AG09309 (cell line): ENCODE data around the gene LENG8.

Source experiments
- DNase-seq: peaks from one replicate; pipeline ENCODE4 v3.0.0-alpha.2; 2010; ENCODE audit warnings: low read depth
- H3K4me3 ChIP-seq: 2 replicates; pipeline ENCODE4 v1.5.1; 2011; ENCODE audit warnings: mild to moderate bottlenecking, low read depth, low read length, moderate library complexity; ENCODE audit not compliant: control insufficient read depth
- CTCF ChIP-seq: IDR thresholded peaks from 2 replicates; pipeline ENCODE4 v1.5.1; 2011; ENCODE audit warnings: mild to moderate bottlenecking, low read depth, low read length, inconsistent platforms; ENCODE audit not compliant: insufficient read depth, control insufficient read depth; ENCODE audit errors: missing control alignments

Gene LENG8

GRCh38 chr19:54428323-54429175, 20.4 kb upstream of the LENG8 start:
- no peak for TF ChIP-seq CTCF
- no peak overlapping the region for H3K4me3 ChIP-seq
- no peak for DNase-seq

- no peak overlapping the region for H3K4me3 ChIP-seq
- no peak for DNase-seq
- no peak for TF ChIP-seq CTCF
Observed at GRCh38 chr19:54429176-54429495, 19.9 kb upstream of the LENG8 start.

GRCh38 chr19:54429545-54430227, 19.3 kb upstream of the LENG8 start:
- H3K4me3 ChIP-seq = no peak overlapping the region
- no peak for DNase-seq
- no peak for TF ChIP-seq CTCF

- TF ChIP-seq CTCF = no peak
- peak overlapping the region; percentile 5; the same call in 1 of the 2 replicates for H3K4me3 ChIP-seq
- DNase-seq = no peak
Observed at GRCh38 chr19:54430306-54431254, 18.4 kb upstream of the LENG8 start.

GRCh38 chr19:54431255-54431838, 17.7 kb upstream of the LENG8 start:
- no peak for TF ChIP-seq CTCF
- no peak overlapping the region for H3K4me3 ChIP-seq
- no peak for DNase-seq
